DND-41 (cell line): ENCODE measurements around the gene SLC43A1.

Experiments
- ATAC-seq: fragments of 200-7000 bp; cut with Tn5 transposase; 3 replicates; pipeline ENCODE4 v1.9.1; 2021; ENCODE audit warnings: low read depth; ENCODE audit not compliant: insufficient read depth
- DNase-seq: peaks from one replicate; pipeline ENCODE4 v3.0.0-alpha.2; 2020
- H2AFZ ChIP-seq: 2 replicates; pipeline ENCODE4 v1.6.0; 2012; ENCODE audit warnings: low read depth, low read length
- H3K27ac ChIP-seq: 2 replicates; pipeline ENCODE4 v1.5.1; 2012; ENCODE audit warnings: low read length, inconsistent platforms
- H3K27me3 ChIP-seq: fragments of 200-600 bp; sonication (generic); 2 replicates; pipeline ENCODE4 v1.6.0; 2012; ENCODE audit warnings: low read length, mild to moderate bottlenecking, inconsistent platforms; ENCODE audit not compliant: insufficient read depth, poor library complexity
- H3K36me3 ChIP-seq: 2 replicates; pipeline ENCODE4 v1.5.1; 2012; ENCODE audit warnings: low read length, inconsistent platforms; ENCODE audit not compliant: insufficient read depth
- H3K4me1 ChIP-seq: 2 replicates; pipeline ENCODE4 v1.5.1; 2012; ENCODE audit warnings: mild to moderate bottlenecking, low read length; ENCODE audit not compliant: insufficient read depth
- H3K4me2 ChIP-seq: 2 replicates; pipeline ENCODE4 v1.6.0; 2012; ENCODE audit warnings: mild to moderate bottlenecking, moderate library complexity, low read length, inconsistent platforms; ENCODE audit not compliant: insufficient read depth
- H3K4me3 ChIP-seq, 2 experiments: fragments of 200-600 bp in 1 of 2; shearing (Covaris generic) in 1 of 2; 2 replicates each; pipeline ENCODE4 v1.5.1; 2012 to 2016; ENCODE audit warnings: inconsistent platforms in 2 of 2, low read length in 2 of 2, mild to moderate bottlenecking in 2 of 2, low read depth in 1 of 2, moderate library complexity in 1 of 2
- H3K79me2 ChIP-seq: 2 replicates; pipeline ENCODE4 v1.6.0; 2012; ENCODE audit warnings: low read length, inconsistent platforms; ENCODE audit not compliant: insufficient read depth
- H3K9ac ChIP-seq: 2 replicates; pipeline ENCODE4 v1.6.0; 2012; ENCODE audit warnings: low read depth, mild to moderate bottlenecking, inconsistent platforms, low read length, moderate library complexity
- H3K9me3 ChIP-seq: 2 replicates; pipeline ENCODE4 v1.5.1; 2012; ENCODE audit warnings: low read length, moderate library complexity, mild to moderate bottlenecking, inconsistent platforms; ENCODE audit not compliant: insufficient read depth, severe bottlenecking
- H4K20me1 ChIP-seq: 2 replicates; pipeline ENCODE4 v1.6.0; 2012; ENCODE audit warnings: low read length; ENCODE audit not compliant: insufficient read depth
- EZH2 ChIP-seq: IDR thresholded peaks from 3 replicates; pipeline ENCODE4 v1.6.1; 2012; ENCODE audit warnings: borderline replicate concordance, low read depth, mild to moderate bottlenecking, moderate library complexity, low read length, inconsistent platforms; ENCODE audit not compliant: severe bottlenecking
- TF ChIP-seq, protein P1 (sequence below): IDR thresholded peaks from 2 replicates; pipeline ENCODE4 v1.5.1; 2012; ENCODE audit warnings: borderline replicate concordance, low read length, moderate library complexity, mild to moderate bottlenecking; ENCODE audit not compliant: poor library complexity, severe bottlenecking; ENCODE audit errors: extremely low read depth

The SLC43A1 gene

GRCh38 chr11:57444362-57445121, 71.0 kb downstream of the SLC43A1 start:
- Histone ChIP-seq H3K27me3 (no peaks in the 10 kb centered on the region), H3K9me3 (no peaks in the 10 kb centered on the region), H3K36me3 (no peaks in the 10 kb centered on the region), H3K4me3 (no peak overlapping the region), H4K20me1 (no peaks in the 10 kb centered on the region), H3K9ac (no peak overlapping the region), H3K27ac (no peak overlapping the region), H3K79me2 (no peaks in the 10 kb centered on the region), H2AFZ (no peak overlapping the region), H3K4me2 (no peak overlapping the region), H3K4me1 (no peaks in the 10 kb centered on the region)
- TF ChIP-seq, protein P1, sequence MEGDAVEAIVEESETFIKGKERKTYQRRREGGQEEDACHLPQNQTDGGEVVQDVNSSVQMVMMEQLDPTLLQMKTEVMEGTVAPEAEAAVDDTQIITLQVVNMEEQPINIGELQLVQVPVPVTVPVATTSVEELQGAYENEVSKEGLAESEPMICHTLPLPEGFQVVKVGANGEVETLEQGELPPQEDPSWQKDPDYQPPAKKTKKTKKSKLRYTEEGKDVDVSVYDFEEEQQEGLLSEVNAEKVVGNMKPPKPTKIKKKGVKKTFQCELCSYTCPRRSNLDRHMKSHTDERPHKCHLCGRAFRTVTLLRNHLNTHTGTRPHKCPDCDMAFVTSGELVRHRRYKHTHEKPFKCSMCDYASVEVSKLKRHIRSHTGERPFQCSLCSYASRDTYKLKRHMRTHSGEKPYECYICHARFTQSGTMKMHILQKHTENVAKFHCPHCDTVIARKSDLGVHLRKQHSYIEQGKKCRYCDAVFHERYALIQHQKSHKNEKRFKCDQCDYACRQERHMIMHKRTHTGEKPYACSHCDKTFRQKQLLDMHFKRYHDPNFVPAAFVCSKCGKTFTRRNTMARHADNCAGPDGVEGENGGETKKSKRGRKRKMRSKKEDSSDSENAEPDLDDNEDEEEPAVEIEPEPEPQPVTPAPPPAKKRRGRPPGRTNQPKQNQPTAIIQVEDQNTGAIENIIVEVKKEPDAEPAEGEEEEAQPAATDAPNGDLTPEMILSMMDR = no peak
- TF ChIP-seq EZH2 = no peak
- ATAC-seq (no peak), DNase-seq (no peak)

DNA sequence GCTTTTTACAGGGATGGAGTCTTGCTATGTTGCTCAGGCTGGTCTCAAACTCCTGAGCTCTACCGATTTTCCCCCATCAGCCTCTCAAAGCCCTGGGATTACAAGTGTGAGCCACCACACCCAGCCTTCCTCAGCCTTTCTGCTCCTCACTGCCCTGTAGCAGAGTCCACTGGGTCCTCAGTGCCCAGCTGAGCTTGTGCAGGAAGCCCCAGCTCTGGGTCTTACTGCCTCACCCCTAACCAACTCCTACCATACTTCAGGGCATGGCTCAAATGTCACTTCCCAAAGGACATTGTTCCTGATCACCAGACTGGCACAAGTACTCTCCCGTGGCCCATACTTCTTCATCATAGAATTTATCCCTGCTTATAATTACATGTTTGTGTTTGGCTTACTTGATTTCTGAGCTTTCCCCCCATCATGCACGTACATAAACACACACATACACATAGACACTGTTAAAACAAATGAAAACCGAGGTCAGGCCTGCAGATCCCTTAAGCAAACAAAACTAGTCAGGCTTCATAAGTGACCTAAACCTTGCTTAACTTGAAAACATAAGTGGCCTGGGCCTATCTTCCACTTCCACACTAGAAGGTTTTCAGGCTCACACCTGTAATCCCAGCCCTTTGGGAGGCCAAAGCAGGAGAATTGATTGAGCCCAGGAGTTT, 74.6 kb downstream of the SLC43A1 start:
- no peak overlapping the region for H3K4me3 ChIP-seq
- DNase-seq (no peak), ATAC-seq (no peak)
- TF ChIP-seq, protein P1 = no peak
- no peak for TF ChIP-seq EZH2
- H3K27me3 ChIP-seq = no peaks in the 10 kb centered on the region
- H3K27ac ChIP-seq = no peak overlapping the region
- H3K9me3 ChIP-seq = no peaks in the 10 kb centered on the region
- no peak overlapping the region for H3K4me2 ChIP-seq
- H3K9ac ChIP-seq = no peak overlapping the region
- H3K4me1 ChIP-seq = no peaks in the 10 kb centered on the region
- H2AFZ ChIP-seq = no peak overlapping the region
- no peaks in the 10 kb centered on the region for H3K36me3 ChIP-seq
- H4K20me1 ChIP-seq = no peaks in the 10 kb centered on the region
- H3K79me2 ChIP-seq = no peaks in the 10 kb centered on the region

DNA sequence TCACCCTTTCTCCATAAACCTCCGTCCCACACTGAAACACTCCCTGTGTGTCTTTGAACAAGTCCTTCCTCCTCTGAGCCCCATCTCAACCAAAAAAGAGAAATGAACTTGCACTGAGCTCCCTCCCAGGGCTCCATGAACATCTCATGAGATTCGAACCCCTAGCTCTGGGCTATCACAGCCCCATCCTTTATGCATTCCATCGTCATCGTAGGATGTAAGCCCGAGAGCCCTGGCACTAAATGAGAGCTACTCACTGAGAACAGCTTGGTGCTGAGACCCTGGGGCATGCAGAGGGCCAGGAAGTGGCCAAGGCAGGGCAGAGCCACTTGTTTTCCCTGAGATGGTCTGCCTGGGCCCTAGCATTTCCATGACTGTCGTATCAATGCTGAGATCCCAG, 75.7 kb downstream of the SLC43A1 start:
- Histone ChIP-seq H3K79me2 (no peaks in the 10 kb centered on the region), H3K27me3 (no peaks in the 10 kb centered on the region), H3K36me3 (no peaks in the 10 kb centered on the region), H3K4me2 (no peak overlapping the region), H3K9me3 (no peaks in the 10 kb centered on the region), H2AFZ (no peak overlapping the region), H3K27ac (no peak overlapping the region), H4K20me1 (no peaks in the 10 kb centered on the region), H3K4me3 (no peak overlapping the region), H3K9ac (no peak overlapping the region), H3K4me1 (no peaks in the 10 kb centered on the region)
- ATAC-seq = no peak
- DNase-seq = no peak
- no peak for TF ChIP-seq EZH2
- TF ChIP-seq, protein P1 = no peak
